NCI-H1436 treated with DMSO at 0.1 percent for 48 hours (cell line): ENCODE data around the gene PAM16.

ENCODE experiments used
- DNase-seq: peaks from one replicate; lab custom pipeline; 2025; lab: John Stamatoyannopoulos, UW

PAM16 gene

GRCh38 chr16:4371357-4372000, 20.4 kb upstream of the PAM16 start, which contains the start of gene VASN:
VASN (plus strand) TSS chr16:4371848; CDS start chr16:4380878, 9,030 bp downstream.
- DNase-seq: no peak

DNA sequence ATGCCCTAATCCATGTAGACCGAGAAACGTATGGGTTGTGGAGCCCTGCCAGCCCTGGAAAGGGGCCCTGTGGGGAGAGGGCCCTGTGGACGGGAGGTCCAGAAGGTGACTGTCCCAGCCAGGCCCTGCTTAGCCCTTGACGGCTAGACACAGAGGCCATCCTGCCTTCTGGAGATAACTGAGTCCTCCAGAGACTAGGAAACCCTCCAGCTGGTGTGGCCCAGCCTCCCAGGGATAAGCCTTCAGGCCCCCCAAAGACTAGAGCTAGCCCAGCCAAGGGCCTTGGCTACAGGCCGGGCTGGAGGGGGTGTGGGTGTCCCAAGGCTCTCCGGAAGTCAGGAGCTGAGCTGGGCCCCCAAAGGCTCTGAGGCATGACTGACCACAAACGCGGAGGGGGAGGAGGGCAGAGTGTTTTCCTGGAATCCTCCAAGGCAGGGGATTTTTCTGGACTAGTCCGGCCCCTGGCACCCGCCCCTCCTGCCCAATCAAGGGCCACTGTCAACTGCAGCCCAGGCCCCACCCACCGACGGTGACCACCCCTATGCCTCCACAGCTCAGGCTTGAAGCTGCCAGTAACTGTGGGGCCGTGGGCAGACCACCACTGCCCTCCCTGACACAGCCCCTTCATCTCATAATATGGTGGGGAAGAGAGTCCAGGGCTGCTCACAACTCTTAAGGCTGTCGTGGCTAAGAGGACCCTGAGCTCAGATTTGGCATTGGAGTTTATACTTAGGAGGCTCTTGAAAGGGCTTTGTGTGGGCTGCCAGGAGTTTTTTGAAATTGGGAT, 19.6 kb upstream of the PAM16 start:
- DNase-seq: no peak

DNA sequence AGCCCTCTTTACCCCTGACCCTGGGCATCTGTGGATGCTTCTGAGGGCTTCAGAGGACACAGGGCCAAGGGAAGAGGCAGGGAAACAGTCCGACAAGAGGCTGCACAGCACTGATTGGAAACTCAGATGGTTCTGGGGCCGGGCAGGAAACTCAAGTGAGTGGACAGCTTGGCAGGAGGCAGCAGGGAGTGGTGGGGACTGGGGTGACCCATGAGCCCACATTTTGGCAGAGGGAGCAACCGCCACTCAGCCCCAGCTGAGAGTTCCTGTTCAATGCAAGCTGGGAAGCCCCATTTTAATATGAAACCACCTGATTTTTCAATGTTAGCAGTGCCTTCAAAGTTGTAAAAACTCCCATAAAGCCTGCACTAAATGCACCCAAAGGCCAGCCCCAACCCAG, 19.0 kb upstream of the PAM16 start:
- DNase-seq: no peak

- no peak for DNase-seq
Measured at GRCh38 chr16:4369007-4369733, 18.0 kb upstream of the PAM16 start.

DNA sequence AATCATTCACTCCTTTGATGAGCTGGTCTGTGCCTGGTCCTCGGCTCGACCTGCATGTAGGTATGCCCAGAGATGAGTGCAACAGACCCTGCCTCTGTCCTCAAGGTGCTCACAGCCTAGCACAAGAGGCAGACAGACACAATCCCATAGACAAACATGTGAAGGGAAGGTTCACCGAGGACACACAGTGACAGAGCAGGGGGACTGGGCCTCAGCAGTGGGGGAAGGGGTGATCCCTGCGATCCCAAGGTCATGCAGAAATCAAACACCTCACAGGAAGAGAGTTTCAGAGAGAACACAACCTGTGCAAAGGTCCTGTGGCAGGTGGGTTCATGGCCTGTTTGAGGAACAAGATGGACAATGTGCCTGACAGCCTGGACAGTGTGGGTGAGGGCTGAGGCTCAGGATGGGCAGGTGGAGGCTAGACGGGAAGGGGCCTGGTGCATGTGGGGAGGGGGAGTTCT, 16.3 kb upstream of the PAM16 start:
- no peak for DNase-seq

DNA sequence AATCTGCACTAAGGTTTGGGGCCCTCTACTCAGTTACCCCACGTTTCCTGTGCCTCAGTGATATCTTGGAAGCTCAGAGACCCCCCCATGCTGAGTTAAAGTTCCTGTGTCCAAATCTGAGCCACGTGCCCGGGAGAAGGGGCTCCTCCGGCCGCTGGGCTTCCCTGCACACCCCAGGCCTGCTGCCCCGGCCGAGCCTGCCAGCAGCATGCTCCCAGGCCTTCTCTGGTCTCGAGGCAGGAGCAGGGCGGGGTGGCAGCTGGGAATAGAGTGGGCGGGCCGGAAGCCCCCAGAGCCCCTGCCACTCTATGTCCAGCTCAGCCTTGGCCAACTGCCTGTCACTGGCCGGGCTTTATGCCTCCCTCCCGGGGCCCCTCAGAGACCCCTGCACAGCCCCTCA, 14.9 kb upstream of the PAM16 start:
- no peak for DNase-seq

DNA sequence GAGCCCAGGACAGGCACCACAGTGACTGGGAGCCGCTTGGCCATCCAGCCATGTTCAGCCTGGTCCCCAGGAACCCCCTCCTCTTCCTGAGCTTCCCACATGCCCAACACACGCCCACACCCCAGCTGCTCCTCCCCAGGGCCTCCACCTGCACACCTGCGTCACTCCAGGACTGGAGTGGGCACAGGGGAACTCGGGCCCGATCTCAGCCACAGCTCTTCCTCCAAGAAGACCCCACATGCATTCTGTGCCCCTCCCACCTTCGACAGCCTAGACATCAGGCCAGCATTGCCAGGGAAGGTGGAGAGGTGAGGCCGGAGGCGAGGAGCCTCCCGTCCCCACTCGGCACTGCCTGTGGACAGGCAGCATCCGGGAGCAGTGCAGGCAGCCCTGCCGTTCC, 14.5 kb upstream of the PAM16 start:
- no peak for DNase-seq

DNA sequence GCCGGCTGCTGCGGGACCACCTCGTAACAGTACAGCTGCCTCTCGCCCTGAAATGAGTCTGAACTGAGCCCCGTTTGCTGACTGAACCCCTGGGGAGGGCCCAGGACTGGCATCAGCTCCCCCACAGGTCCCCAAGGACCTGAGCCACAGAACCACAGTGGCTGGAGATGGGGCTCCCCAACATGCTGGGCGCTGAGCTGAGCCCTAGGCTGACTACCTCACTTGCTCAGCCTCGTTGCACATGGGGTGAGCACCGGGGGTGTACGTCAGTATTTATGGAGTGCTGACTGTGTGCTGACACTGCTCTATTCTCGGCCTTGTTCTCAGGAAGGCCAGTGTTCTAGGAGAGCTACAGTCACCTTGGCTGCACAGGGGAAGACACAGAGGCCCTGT, 13.9 kb upstream of the PAM16 start:
- DNase-seq: no peak

- DNase-seq: no peak
Measured at GRCh38 chr16:4364196-4365013, 13.3 kb upstream of the PAM16 start.

DNA sequence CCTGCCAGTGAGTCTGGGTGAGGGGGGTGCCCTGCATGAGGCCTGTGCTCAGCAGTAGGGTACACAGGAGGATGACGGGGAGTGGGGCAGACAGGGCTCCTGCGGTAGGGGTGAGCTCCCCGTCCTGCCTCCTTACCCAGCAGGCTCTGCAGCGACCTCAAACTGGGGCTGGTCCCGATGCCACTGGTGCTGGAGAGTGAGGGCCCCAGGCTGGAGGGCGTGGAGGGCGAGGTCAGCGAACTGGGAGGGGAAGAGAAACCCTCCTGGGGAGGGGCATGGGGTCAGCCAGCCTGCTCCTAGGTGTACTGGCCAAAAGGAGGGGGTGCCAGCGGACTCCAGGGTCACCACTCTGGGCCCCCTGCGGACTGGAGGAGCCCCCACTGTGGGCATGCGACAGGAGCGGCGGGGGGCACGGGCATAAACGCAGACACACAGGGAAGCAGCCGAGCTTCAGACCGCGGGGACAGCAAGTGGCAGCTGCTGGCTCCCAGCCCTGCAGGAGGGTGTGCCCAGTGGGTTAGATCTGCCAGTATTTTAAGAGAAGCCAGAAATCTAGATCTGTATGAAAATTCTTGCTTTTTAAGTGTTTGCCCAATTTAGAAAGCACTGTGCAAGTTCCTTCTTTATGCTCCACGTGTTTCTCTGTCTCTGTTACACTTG, 11.5 kb upstream of the PAM16 start:
- no peak for DNase-seq

- DNase-seq: no peak
Measured at GRCh38 chr16:4361944-4362311, 10.8 kb upstream of the PAM16 start.

DNA sequence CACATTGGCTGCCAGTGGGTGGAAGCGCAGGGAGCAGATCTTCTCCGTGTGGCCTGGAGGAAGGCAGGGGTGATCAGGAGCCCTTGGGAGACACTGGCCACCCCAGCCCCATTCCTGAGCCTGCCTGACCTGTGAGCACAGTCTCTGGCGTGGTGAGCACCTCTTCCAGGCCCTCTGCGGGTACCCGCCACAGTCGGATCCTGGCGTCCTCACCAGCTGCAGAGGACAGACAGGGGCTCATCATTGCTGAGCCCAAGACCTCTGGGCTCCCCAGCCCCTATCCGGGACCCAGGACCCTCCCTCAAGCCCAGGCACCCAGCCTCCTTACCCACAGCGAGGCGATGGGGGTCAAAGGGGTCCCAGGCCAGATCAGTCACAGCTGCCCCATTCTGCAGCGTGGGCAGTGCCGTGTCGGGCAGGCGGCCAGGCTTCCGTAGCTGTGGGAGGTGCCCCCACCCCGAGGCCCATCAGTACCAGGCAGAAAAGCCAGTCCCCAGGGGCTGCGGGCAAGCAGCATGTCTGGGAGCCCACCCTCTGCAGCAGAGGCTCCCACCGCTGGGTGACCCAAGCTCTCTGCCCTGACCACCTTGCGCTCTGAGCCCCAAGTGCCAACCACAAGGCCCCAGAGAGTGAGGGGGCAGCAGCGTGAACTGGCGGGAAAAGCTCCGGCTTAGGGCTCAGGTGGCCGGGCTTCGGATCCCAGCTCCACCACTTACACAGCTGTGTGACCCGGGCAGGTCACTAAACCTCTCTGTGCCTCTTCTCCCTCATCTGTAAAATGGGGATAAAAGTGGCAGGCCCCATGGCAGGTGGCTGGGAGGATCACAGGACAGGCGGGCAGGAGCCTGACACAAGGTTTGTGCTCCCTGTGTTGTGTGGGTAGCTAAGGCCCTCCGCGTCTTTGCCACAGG, 10.2 kb upstream of the PAM16 start:
- DNase-seq: no peak

GRCh38 chr16:4360538-4361021, 9.5 kb upstream of the PAM16 start:
- DNase-seq: no peak

DNA sequence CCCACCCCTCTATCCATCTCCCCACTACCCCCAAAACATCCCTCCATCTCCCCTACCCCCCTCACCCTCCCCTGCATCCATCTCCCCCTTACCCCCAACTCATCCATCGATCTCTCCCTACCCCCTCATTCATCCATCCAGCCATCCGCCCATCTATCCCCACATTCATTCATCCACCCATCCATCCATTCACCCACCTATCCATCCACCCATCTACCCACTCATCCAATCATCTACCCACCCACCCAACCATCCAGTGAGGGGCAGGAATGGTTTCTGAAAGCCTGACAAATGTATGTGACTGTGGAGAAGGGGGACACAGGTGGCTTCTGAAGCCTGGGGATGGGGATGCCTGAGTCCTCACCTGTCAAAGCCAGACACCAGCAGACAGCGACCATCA, 8.8 kb upstream of the PAM16 start:
- DNase-seq: no peak

DNA sequence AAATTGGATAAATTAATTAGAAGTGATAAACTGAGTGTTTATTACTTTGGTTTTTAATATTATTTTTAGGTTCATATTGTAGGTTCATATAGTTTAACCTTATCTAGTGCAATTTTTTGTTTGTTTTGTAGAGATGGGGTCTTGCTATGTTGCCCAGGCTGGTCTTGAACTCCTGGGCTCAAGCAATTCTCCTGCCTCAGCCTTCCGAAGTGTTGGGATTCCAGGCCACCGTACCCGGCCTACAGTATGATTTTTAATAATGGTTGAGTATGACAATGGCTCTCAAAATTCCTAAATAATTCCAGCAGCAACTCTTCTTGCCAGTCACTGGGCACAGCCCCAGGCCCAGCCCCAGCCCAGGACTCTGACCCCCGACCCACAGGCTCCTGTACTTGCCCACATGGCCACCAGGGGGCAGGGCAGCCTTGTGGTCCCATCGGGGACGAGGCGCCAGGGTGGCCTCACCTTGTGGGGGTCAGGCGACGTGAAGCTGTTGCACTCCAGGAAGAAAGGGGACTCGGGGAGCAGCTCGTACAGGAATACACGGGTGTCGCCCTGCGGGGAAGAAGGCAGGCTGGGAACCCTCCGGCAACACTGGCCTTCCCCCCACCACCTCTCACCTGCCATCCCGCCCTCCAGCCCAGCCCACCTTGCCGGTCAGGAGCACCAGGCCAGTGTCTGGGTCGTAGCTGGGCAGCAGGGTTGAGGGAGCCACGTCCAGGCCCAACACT, 7.9 kb upstream of the PAM16 start:
- no peak for DNase-seq

- no peak for DNase-seq
Measured at GRCh38 chr16:4358236-4358635, 7.1 kb upstream of the PAM16 start.

DNA sequence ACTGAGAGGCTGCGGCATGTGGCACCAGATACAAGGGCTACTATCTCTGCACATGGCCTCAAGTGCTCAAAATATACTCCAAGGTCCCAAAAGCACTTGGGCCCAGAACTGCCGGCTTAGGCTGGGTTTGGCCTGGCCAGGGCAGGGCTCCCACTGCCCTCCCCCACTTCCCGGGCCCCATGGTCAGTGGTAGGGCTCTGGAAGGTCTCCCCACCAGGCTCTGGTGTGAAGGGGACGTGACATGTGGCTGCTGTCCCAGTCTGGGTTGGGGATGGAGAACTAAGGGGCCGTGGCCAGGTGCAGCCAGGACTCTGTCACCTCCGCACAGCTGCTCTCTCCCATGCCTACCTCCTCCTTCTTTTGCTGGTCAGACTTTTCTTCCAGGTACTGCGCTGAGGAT, 5.7 kb upstream of the PAM16 start:
- no peak for DNase-seq

- no peak for DNase-seq
Measured at GRCh38 chr16:4354512-4355409, 3.6 kb upstream of the PAM16 start.

- DNase-seq: no peak
Measured at GRCh38 chr16:4353675-4354074, 2.6 kb upstream of the PAM16 start.
